Suprapubic skin (tissue), 4 donors: Measurements from ENCODE around the gene PACSIN2. TPM values are rescaled to one million over a fixed set of nuclear protein-coding genes. Genes with fewer than 3 reads are reported as not detected.

ENCODE experiments used
- DNase-seq, 2 donors: peaks; one replicate each; pipeline ENCODE4 v3.0.0-alpha.2; 2019; ENCODE audit warnings: low spot score in 2 of 2
- H3K27ac ChIP-seq: fragments of 200-600 bp; sonication (generic); one replicate; pipeline ENCODE4 v1.5.1; 2019
- H3K27me3 ChIP-seq: fragments of 200-600 bp; sonication (generic); one replicate; pipeline ENCODE4 v1.5.1; 2019
- H3K36me3 ChIP-seq: fragments of 200-600 bp; sonication (generic); one replicate; pipeline ENCODE4 v1.5.1; 2019
- H3K4me1 ChIP-seq: fragments of 200-600 bp; sonication (generic); one replicate; pipeline ENCODE4 v1.5.1; 2019
- H3K4me3 ChIP-seq: fragments of 200-600 bp; sonication (generic); one replicate; pipeline ENCODE4 v1.5.1; 2019; ENCODE audit warnings: mild to moderate bottlenecking
- H3K9me3 ChIP-seq: fragments of 200-600 bp; sonication (generic); one replicate; pipeline ENCODE4 v1.5.1; 2019
- EP300 ChIP-seq: sonication (generic); formaldehyde crosslinking; IDR thresholded peaks from one replicate; pipeline ENCODE4 v1.6.1; 2017; ENCODE audit warnings: antibody characterized with exemption
- POLR2A ChIP-seq, 2 donors: fragments of 450-650 bp; IDR thresholded peaks; one replicate each; pipeline ENCODE4 v1.6.1; 2017; ENCODE audit warnings: antibody characterized with exemption in 2 of 2, mild to moderate bottlenecking in 2 of 2, moderate library complexity in 2 of 2
- POLR2AphosphoS5 ChIP-seq, 3 donors: sonication (generic); formaldehyde crosslinking; IDR thresholded peaks; one replicate each; pipeline ENCODE4 v1.6.1; 2017; ENCODE audit warnings: antibody characterized with exemption in 3 of 3
- WGBS: methylation state at CpG from one replicate; pipeline ENCODE4 v1.1.5; 2018; 5-methylcytosine and 5-hydroxymethylcytosine counted together
- total RNA-seq, 4 donors: library from RNA; depleted of rRNA; stranded (reverse); fragments of >200 nt; gene quantifications; one replicate each; pipeline ENCODE4 v1.1.0, GENCODE V29; 2016
- TF ChIP-seq, protein P1 (sequence below), 2 donors: fragments of 200-600 bp in 1 of 2; fragments of 450-650 bp in 1 of 2; sonication (generic) in 1 of 2; IDR thresholded peaks; one replicate each; pipeline ENCODE4 v1.5.1; 2016 to 2019; ENCODE audit warnings: antibody characterized with exemption in 2 of 2, mild to moderate bottlenecking in 1 of 2, moderate library complexity in 1 of 2

PACSIN2 gene
- total RNA-seq, 4 donors from 2014 or later, result 38.9 to 74.8 (median 55.3) TPM

DNA sequence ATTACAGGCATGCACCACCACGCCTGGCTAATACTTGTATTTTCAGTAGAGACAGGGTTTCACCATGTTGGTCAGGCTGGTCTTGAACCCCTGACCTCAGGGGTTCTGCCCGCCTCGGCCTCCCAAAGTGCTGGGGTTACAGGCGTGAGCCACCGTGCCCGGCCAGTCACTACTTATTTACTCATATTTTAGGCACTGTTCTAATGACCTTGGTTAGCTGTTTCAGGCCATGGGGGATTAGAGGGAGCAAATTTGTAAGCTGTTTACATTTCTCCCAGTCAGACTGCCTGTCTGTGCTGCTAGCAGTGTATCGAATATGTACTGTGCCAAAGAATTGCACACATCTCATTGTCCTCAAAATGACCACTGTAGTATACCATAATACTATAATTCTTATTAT is 32.7 kb upstream of the PACSIN2 start:
- H3K9me3 ChIP-seq, result no peaks in the 10 kb centered on the region
- H3K27ac ChIP-seq, result no peak overlapping the region
- no peak for DNase-seq
- no peaks in the 10 kb centered on the region for H3K27me3 ChIP-seq
- H3K36me3 ChIP-seq, result peaks cover 16% of the 10 kb centered on the region
- no peaks in the 10 kb centered on the region for H3K4me1 ChIP-seq
- WGBS, result 98% methylated on average over 7 of the region's 7 CpGs
- no peak overlapping the region for H3K4me3 ChIP-seq
- TF ChIP-seq POLR2AphosphoS5 (IDR thresholded peaks at IDR 0.05), result no peak
- no peak for TF ChIP-seq POLR2A (IDR thresholded peaks at IDR 0.05)
- no peak for TF ChIP-seq EP300
- TF ChIP-seq, protein P1, sequence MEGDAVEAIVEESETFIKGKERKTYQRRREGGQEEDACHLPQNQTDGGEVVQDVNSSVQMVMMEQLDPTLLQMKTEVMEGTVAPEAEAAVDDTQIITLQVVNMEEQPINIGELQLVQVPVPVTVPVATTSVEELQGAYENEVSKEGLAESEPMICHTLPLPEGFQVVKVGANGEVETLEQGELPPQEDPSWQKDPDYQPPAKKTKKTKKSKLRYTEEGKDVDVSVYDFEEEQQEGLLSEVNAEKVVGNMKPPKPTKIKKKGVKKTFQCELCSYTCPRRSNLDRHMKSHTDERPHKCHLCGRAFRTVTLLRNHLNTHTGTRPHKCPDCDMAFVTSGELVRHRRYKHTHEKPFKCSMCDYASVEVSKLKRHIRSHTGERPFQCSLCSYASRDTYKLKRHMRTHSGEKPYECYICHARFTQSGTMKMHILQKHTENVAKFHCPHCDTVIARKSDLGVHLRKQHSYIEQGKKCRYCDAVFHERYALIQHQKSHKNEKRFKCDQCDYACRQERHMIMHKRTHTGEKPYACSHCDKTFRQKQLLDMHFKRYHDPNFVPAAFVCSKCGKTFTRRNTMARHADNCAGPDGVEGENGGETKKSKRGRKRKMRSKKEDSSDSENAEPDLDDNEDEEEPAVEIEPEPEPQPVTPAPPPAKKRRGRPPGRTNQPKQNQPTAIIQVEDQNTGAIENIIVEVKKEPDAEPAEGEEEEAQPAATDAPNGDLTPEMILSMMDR (IDR thresholded peaks at IDR 0.05), result no peak

DNA sequence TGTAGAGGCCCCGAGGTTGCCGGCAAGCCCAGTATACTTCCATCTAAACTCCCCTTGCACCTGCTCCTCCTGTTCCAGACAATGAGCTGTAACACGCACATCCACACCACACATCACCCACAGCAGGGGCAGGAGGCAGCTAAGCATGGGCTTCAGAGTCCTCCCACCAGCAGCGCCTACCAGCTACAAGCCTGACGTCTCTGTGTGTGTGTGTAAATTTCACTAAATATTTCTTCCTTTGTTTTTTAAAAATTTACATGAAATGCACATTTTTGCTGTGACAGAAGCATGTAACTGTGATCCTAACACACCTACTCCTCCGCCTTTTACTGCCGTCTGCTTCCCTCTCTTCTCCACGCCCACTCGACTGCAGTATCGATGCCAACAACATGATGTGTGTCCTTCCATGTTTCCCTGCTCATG is 29.4 kb upstream of the PACSIN2 start:
- Histone ChIP-seq H3K9me3 (no peaks in the 10 kb centered on the region), H3K27me3 (no peaks in the 10 kb centered on the region), H3K36me3 (no peaks in the 10 kb centered on the region), H3K4me3 (no peak overlapping the region), H3K4me1 (peaks cover 8% of the 10 kb centered on the region), H3K27ac (no peak overlapping the region)
- WGBS, result 88% methylated on average over 10 of the region's 10 CpGs
- DNase-seq, result no peak
- TF ChIP-seq EP300 (no peak), POLR2AphosphoS5 (IDR thresholded peaks at IDR 0.05) (no peak)
- TF ChIP-seq, protein P1 (IDR thresholded peaks at IDR 0.05), result no peak

DNA sequence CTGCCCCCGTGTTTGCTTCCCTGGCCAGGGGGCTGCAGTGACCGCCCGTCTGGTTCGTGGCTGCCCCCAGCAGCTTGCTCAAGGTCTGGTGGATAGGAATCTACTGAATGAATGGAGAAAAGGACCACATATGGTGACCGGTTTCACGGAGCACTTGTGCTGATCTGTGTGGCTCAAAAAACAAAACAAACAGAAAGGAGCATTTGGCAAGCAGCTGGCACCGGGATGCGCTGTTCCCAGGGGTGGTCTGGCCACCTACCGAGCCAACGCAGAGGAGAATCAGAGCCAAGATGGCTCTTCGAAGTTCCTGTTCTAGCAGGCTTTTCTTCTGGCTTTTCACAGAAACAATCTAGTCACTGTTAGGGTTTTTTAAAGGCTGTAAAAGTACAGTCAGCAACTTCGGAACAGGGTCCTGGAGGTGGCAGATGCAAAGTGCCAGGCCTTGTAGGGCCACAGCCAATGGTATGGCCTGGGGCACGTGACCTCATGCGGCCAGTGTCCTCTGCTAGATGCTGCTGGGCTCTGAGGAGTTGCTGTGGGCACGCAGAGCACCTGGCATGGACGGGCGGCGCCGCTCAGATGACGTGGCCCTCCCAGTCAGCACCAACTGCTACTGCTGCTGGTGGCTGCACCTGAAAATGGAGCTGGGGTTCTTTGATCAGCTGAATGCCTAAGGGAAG is 27.3 kb upstream of the PACSIN2 start:
- no peak for DNase-seq
- Histone ChIP-seq H3K4me3 (no peak overlapping the region), H3K36me3 (no peaks in the 10 kb centered on the region), H3K27me3 (no peaks in the 10 kb centered on the region), H3K4me1 (peaks cover 9% of the 10 kb centered on the region), H3K27ac (peak overlapping the region; percentile 17), H3K9me3 (no peaks in the 10 kb centered on the region)
- 48% methylated on average over 20 of the region's 20 CpGs for WGBS
- TF ChIP-seq POLR2AphosphoS5 (IDR thresholded peaks at IDR 0.05) (no peak), POLR2A (IDR thresholded peaks at IDR 0.05) (no peak), EP300 (no peak)
- TF ChIP-seq, protein P1 (IDR thresholded peaks at IDR 0.05), result no peak

DNA sequence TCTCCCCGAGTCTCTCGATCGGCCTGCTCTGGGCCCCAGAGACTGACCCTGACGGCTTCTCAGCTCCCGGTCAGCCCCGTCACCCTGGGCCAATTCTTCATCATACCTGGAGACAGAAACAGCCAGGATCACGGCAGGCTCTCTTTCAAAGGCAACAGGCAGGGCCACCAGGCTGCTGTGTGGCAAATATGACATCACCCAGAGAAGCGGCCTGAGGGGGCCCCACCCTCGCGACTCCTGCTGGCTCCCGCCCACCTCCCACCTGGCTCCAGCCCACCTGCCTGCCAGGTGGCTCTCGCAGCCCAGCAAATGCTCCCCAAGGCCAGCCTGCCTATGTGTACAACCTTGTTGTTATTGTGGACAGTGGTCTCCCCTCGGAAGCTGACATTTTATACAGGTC is 24.9 kb upstream of the PACSIN2 start:
- no peaks in the 10 kb centered on the region for H3K27me3 ChIP-seq
- DNase-seq, result no peak
- H3K27ac ChIP-seq, result no peak overlapping the region
- H3K9me3 ChIP-seq, result no peaks in the 10 kb centered on the region
- H3K4me1 ChIP-seq, result peaks cover 29% of the 10 kb centered on the region
- no peaks in the 10 kb centered on the region for H3K36me3 ChIP-seq
- H3K4me3 ChIP-seq, result no peak overlapping the region
- 61% methylated on average over 4 of the region's 13 CpGs for WGBS
- TF ChIP-seq, protein P1 (IDR thresholded peaks at IDR 0.05), result no peak
- TF ChIP-seq POLR2AphosphoS5 (IDR thresholded peaks at IDR 0.05) (no peak), POLR2A (IDR thresholded peaks at IDR 0.05) (no peak), EP300 (no peak)

DNA sequence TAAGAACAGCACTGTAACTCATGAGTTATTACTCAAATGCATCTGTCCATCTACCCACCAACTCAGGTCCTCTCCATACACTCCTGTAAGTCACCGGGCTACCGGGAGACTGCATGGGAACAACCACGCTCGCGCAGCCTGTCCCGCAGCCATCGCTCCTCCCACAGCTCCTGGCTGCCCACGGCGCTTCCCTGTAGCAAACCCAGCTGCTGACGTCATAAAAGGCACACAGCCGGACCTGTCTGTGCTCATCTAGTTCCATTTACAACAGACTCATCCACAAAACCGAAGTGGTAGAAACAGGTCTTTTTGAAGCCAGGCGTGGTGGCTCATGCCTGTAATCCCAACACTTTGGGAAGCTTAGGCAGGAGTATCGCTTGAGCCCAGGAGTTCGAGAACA is 23.4 kb upstream of the PACSIN2 start:
- TF ChIP-seq EP300, result no peak
- TF ChIP-seq POLR2AphosphoS5 (IDR thresholded peaks at IDR 0.05), result no peak
- TF ChIP-seq, protein P1 (IDR thresholded peaks at IDR 0.05), result no peak
- Histone ChIP-seq H3K27ac (no peak overlapping the region), H3K36me3 (no peaks in the 10 kb centered on the region), H3K27me3 (no peaks in the 10 kb centered on the region), H3K4me3 (no peak overlapping the region), H3K9me3 (no peaks in the 10 kb centered on the region), H3K4me1 (peaks cover 40% of the 10 kb centered on the region)
- no peak for DNase-seq
- WGBS, result 77% methylated on average over 14 of the region's 15 CpGs
